Fibroblast of peridontal ligament (primary cell): ENCODE measurements around the gene IL11.
A peak's percentile ranks its signal among the peaks of the same experiment; 100 is the strongest.

ENCODE experiments used
- DNase-seq: peaks from one replicate; pipeline ENCODE4 v3.0.0-alpha.2; 2010; ENCODE audit errors: extremely low read depth

IL11 gene

GRCh38 chr19:55324662-55325061 is 45.6 kb downstream of the IL11 start:
- no peak for DNase-seq

GRCh38 chr19:55322204-55322885 is 47.9 kb downstream of the IL11 start:
- no peak for DNase-seq

GRCh38 chr19:55321466-55322137 is 48.7 kb downstream of the IL11 start:
- DNase-seq: no peak

GRCh38 chr19:55320844-55321419 is 49.3 kb downstream of the IL11 start:
- DNase-seq: no peak

GRCh38 chr19:55319785-55320184 is 50.5 kb downstream of the IL11 start:
- DNase-seq: peak; percentile 38

- DNase-seq: no peak
Observed at GRCh38 chr19:55316646-55317045, 53.6 kb downstream of the IL11 start.

- DNase-seq: no peak
Observed at GRCh38 chr19:55315956-55316525, 54.2 kb downstream of the IL11 start.

- DNase-seq: no peak
Observed at GRCh38 chr19:55314396-55314795, 55.9 kb downstream of the IL11 start.
